ENCODE measurements around the gene PDE9A. TPM values are rescaled to one million over a fixed set of nuclear protein-coding genes. Genes with fewer than 3 reads are reported as not detected.

The PDE9A gene
- total and polyA plus RNA-seq, 2 donors (not counting 3 experiments of a cell fraction or from before 2014, with no cell fraction given), result 0.28 to 2.2 TPM

DNA sequence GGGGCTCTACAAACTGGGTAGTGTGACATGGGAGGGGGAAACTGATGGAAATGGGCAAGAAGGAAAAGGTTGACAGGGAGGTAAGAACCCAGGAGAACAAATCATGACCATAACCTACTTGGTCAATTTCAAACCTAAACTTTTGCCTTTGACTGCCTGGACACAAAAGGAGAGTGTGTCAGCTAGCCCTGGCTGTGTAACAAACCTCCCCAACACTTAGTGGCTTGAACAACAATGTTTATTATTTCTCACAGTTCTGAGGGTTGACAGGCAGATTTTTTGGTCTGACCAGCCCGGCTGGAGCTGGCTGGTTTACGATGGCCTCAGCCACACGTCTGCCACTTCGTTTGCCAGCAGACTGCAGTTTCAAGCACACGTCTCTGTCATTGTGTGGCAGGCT, 133.5 kb downstream of the PDE9A start:
- Histone ChIP-seq H3K4me3 (replicated peaks in 1 of 3; ENCODE audit: insufficient read depth in 1 of 3, low read depth in 1 of 3, low read length in 3 of 3) (no peak overlapping the region), H3K9me1 (replicated peaks; ENCODE audit: control insufficient read depth, extremely low read depth, insufficient read depth, low read length) (no peaks in the 10 kb centered on the region), H4K20me1 (replicated peaks; ENCODE audit: control insufficient read depth, extremely low read depth, insufficient read depth, low read length) (no peaks in the 10 kb centered on the region), H2AFZ (ENCODE audit: low read depth, low read length) (no peak overlapping the region), H3K27me3 (ENCODE audit: control insufficient read depth in 2 of 2, insufficient read depth in 2 of 2, low read length in 2 of 2) (peaks cover 2 to 3% of the 10 kb centered on the region in 2 experiments), H3K9me3 (replicated peaks; ENCODE audit: control insufficient read depth, insufficient read depth, low read length) (no peaks in the 10 kb centered on the region), H3K4me1 (ENCODE audit: control insufficient read depth, extremely low read depth, insufficient read depth, low read length) (peaks cover 11% of the 10 kb centered on the region), H3K79me2 (ENCODE audit: control insufficient read depth, insufficient read depth, low read length) (no peaks in the 10 kb centered on the region), H3K27ac (ENCODE audit: insufficient read depth, low read depth, low read length) (no peak overlapping the region), H3K4me2 (ENCODE audit: insufficient read depth, low read length) (no peak overlapping the region), H3K9ac (replicated peaks; ENCODE audit: extremely low read depth, insufficient read depth, low read length) (no peak overlapping the region), H3K36me3 (ENCODE audit: control insufficient read depth in 2 of 2, extremely low read depth in 1 of 2, insufficient read depth in 2 of 2, low read length in 2 of 2) (no peaks in the 10 kb centered on the region)
- no peak for FAIRE-seq
- DNase-seq (ENCODE audit: low read depth, low spot score), result no peak
- no peak for TF ChIP-seq GATA2 (IDR thresholded peaks at IDR 0.05; ENCODE audit: insufficient read depth, insufficient read length, low read depth, low read length)
- TF ChIP-seq JUN (IDR thresholded peaks at IDR 0.05; ENCODE audit: borderline replicate concordance, insufficient read depth, insufficient read length, low read depth), result no peak
- TF ChIP-seq, protein P1, sequence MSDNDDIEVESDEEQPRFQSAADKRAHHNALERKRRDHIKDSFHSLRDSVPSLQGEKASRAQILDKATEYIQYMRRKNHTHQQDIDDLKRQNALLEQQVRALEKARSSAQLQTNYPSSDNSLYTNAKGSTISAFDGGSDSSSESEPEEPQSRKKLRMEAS (IDR thresholded peaks at IDR 0.05; ENCODE audit: insufficient read depth, insufficient read length), result no peak
- no peak for TF ChIP-seq MYC (IDR thresholded peaks at IDR 0.05; ENCODE audit: low read depth, low read length)
- TF ChIP-seq, protein P2, sequence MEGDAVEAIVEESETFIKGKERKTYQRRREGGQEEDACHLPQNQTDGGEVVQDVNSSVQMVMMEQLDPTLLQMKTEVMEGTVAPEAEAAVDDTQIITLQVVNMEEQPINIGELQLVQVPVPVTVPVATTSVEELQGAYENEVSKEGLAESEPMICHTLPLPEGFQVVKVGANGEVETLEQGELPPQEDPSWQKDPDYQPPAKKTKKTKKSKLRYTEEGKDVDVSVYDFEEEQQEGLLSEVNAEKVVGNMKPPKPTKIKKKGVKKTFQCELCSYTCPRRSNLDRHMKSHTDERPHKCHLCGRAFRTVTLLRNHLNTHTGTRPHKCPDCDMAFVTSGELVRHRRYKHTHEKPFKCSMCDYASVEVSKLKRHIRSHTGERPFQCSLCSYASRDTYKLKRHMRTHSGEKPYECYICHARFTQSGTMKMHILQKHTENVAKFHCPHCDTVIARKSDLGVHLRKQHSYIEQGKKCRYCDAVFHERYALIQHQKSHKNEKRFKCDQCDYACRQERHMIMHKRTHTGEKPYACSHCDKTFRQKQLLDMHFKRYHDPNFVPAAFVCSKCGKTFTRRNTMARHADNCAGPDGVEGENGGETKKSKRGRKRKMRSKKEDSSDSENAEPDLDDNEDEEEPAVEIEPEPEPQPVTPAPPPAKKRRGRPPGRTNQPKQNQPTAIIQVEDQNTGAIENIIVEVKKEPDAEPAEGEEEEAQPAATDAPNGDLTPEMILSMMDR (IDR thresholded peaks at IDR 0.05; ENCODE audit: extremely low read depth in 1 of 2, insufficient read depth in 1 of 2, low read depth in 1 of 2, low read length in 2 of 2), result no peak
- no peak for TF ChIP-seq FOS (IDR thresholded peaks at IDR 0.05; ENCODE audit: borderline replicate concordance, insufficient read depth, low read length)
- TF ChIP-seq POLR2A (IDR thresholded peaks at IDR 0.05; ENCODE audit: low read depth, low read length), result no peak
- no peak for TF ChIP-seq EZH2 (IDR thresholded peaks at IDR 0.05; ENCODE audit: borderline replicate concordance, low read depth, low read length, severe bottlenecking)
- ChIA-PET POLR2A (no interaction called here), CTCF (interaction anchor here (1.4 kb wide), 1 partner anchor 20 kb away, joined by 3 read pairs; no protein-coding TSS in a partner anchor)
- no TSS peak for BruUV-seq (replicated peaks)
- intact Hi-C loops (cut with micrococcal nuclease) (no loop called here), dilution Hi-C loops (cut with MboI; ENCODE audit: extremely low pct_ligation_motif_present, low sequenced_read_pairs) (no loop called here)
